ENCODE data around the gene PIK3C3. TPM values are rescaled to one million over a fixed set of nuclear protein-coding genes. Genes with fewer than 3 reads are reported as not detected.
"Not testable (repeated sequence)": the region's sequence is repeated elsewhere in the genome, so short reads cannot be mapped to it uniquely, and the experiment has no call there.

Gene PIK3C3
- total RNA-seq, 1 donor from 2014 or later = 24.1 TPM

DNA sequence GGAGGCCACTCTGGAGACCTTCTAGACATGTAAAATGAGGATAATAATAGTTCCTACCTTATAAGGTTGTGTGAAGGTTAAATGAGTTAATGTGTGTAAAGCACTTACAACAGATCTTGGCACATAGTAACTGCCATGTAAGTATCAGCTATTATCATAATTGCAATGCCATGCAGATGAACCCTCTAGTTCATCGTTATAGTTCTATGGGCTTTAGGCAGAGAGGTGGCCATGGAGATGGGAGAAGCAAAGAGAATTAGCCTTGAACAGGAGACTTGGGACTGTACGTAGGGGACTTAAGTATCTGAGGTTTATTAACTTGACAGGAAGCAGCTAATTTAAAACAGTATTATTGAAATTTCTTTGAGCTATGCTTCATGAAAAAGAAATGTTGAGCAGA is 151.8 kb downstream of the PIK3C3 start:
- no peaks in the 10 kb centered on the region for H3K36me3 ChIP-seq
- TF ChIP-seq POLR2A (IDR thresholded peaks at IDR 0.05) (no peak), POLR2AphosphoS5 (IDR thresholded peaks at IDR 0.05; ENCODE audit: insufficient read depth in 1 of 2, low read depth in 1 of 2) (no peak)
- TF ChIP-seq, protein P1, sequence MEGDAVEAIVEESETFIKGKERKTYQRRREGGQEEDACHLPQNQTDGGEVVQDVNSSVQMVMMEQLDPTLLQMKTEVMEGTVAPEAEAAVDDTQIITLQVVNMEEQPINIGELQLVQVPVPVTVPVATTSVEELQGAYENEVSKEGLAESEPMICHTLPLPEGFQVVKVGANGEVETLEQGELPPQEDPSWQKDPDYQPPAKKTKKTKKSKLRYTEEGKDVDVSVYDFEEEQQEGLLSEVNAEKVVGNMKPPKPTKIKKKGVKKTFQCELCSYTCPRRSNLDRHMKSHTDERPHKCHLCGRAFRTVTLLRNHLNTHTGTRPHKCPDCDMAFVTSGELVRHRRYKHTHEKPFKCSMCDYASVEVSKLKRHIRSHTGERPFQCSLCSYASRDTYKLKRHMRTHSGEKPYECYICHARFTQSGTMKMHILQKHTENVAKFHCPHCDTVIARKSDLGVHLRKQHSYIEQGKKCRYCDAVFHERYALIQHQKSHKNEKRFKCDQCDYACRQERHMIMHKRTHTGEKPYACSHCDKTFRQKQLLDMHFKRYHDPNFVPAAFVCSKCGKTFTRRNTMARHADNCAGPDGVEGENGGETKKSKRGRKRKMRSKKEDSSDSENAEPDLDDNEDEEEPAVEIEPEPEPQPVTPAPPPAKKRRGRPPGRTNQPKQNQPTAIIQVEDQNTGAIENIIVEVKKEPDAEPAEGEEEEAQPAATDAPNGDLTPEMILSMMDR (IDR thresholded peaks at IDR 0.05) = no peak
- H3K4me3 ChIP-seq = no peak overlapping the region
- H3K9me3 ChIP-seq = no peaks in the 10 kb centered on the region
- no peaks in the 10 kb centered on the region for H3K27me3 ChIP-seq
- intact Hi-C loops (cut with DNase I) = no loop called here
- H3K4me1 ChIP-seq = no peaks in the 10 kb centered on the region
- no peak for DNase-seq (ENCODE audit: extremely low spot score in 2 of 2)
- H3K27ac ChIP-seq = no peak overlapping the region

DNA sequence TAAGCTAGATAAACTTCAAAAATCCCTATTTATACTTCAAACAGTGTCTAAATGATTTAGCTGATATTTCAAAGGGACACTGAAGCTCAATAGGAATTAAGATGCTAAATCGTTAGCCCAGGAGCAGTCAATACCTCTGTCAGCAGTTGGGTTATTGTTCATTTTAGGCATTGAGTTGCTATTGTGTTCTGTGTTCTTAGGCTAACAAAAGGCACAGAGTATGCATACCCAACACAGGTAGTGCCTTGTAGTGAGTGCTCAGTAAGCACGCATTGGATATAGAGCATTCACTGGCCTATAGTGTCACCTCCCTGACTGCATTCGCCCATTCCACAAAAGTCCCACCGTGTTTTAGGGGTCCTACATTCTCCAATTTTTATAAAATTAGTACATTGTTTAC is 152.3 kb downstream of the PIK3C3 start:
- no peak overlapping the region for H3K27ac ChIP-seq
- TF ChIP-seq, protein P1 (IDR thresholded peaks at IDR 0.05) = no peak
- TF ChIP-seq POLR2A (IDR thresholded peaks at IDR 0.05) (no peak), POLR2AphosphoS5 (IDR thresholded peaks at IDR 0.05; ENCODE audit: insufficient read depth in 1 of 2, low read depth in 1 of 2) (no peak)
- H3K36me3 ChIP-seq = no peaks in the 10 kb centered on the region
- no peaks in the 10 kb centered on the region for H3K9me3 ChIP-seq
- intact Hi-C loops (cut with DNase I) = no loop called here
- no peaks in the 10 kb centered on the region for H3K4me1 ChIP-seq
- no peak overlapping the region for H3K4me3 ChIP-seq
- DNase-seq (ENCODE audit: extremely low spot score in 2 of 2) = no peak
- no peaks in the 10 kb centered on the region for H3K27me3 ChIP-seq

DNA sequence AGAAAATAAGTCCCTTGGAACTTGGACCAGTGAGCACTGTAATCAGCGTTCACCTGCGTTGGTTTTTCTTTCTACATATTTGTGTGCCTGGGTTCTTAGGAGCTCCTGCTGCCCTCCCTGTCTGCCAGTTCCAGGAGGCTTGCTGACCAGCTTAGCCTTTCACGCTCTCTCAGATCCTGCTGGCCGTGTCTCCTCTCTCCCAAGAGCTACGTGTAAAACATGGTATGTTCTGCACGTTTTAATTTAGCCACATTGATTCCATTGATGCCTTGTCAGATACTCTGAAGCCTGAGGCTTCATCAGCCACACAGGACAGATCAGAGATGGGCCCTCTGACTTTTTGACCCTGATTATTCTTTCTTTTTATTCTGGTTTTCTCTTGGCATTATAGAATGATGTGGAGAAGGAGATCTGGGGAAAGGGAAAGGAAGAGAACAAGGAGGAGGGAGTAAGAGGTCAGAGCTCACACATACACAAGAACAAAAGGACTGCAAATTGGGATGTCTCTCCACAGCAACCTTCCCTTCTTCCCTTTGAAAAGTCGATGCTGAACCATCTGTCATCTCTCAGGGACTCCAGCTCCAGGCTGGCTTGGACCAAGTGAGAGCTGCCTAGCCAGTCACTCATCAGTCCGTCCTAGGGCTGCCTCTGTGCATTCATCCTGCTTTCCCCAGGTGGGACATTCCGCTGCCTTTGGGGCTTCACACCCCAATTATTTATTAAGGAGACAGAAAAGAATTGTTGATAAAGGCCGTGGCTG is 152.8 kb downstream of the PIK3C3 start:
- no peak for DNase-seq (ENCODE audit: extremely low spot score in 2 of 2)
- TF ChIP-seq POLR2A (IDR thresholded peaks at IDR 0.05) = no peak
- intact Hi-C loops (cut with DNase I) = no loop called here
- Histone ChIP-seq H3K36me3 (no peaks in the 10 kb centered on the region), H3K27me3 (no peaks in the 10 kb centered on the region), H3K9me3 (no peaks in the 10 kb centered on the region), H3K4me1 (no peaks in the 10 kb centered on the region), H3K27ac (no peak overlapping the region), H3K4me3 (no peak overlapping the region)

DNA sequence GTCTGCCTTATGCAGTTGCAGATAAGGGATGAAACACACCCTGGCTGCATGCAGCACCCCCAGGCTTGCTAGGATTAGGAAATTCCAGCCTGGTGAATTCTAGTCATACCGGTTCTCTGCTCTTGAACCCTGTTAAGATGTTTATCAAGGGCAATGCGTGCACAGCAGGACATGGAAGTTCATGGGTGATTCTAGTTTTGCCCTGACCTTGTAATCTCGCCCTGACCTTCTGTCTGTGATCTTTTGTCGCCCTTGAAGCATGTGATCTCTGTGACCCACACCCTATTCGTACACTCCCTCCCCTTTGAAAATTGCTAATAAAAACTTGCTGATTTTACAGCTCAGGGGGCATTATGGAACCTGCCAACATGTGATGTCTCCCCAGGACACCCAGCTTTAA is 157.1 kb downstream of the PIK3C3 start:
- intact Hi-C loops (cut with DNase I); H3K27me3 ChIP-seq; H3K9me3 ChIP-seq: not testable (repeated sequence)

DNA sequence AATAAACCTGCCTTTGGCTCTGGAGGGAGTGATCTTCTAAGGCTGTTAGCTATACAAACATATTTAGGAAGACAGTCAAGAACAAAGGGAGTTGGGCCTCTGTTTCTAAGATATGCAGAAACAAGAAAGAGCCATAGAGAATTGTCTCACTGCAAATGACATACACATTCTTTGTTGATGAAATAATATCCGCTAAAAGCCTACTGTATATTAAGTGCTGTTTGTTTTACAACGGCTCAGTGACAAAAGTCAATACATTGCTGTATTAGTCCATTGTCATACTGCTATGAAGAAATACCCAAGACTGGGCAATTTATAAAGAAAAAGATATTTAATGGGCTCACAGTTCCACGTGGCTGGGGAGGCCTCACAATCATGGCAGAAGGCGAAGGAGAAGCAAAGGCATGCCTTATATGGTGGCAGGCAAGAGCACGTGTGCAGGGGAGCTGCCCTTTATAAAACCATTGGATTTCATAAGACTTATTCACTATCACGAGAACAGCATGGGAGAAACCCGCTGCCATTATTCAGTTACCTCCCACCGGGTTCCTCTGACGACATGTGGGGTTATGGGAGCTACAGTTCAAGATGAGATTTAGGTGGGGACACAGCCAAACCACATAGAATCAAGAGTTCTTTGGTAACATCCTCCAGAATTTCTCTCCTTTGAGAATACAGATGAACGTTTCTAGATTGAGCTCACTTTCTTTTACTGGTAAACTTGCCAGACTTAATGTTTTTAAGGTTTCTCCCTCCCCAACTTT is 157.8 kb downstream of the PIK3C3 start:
- no peaks in the 10 kb centered on the region for H3K9me3 ChIP-seq
- H3K36me3 ChIP-seq = no peaks in the 10 kb centered on the region
- no peak for DNase-seq (ENCODE audit: extremely low spot score in 2 of 2)
- TF ChIP-seq, protein P1 (IDR thresholded peaks at IDR 0.05) = no peak
- no peak for TF ChIP-seq POLR2AphosphoS5 (IDR thresholded peaks at IDR 0.05; ENCODE audit: insufficient read depth in 1 of 2, low read depth in 1 of 2)
- TF ChIP-seq POLR2A (IDR thresholded peaks at IDR 0.05) = no peak
- no peak overlapping the region for H3K27ac ChIP-seq
- H3K27me3 ChIP-seq = no peaks in the 10 kb centered on the region
- peaks cover 11% of the 10 kb centered on the region for H3K4me1 ChIP-seq
- H3K4me3 ChIP-seq = no peak overlapping the region
- intact Hi-C loops (cut with DNase I) = no loop called here

More for the DNA sequence above, 157.1 kb downstream of the PIK3C3 start:
- DNase-seq (ENCODE audit: extremely low spot score in 2 of 2); H3K36me3 ChIP-seq; H3K4me3 ChIP-seq; H3K27ac ChIP-seq: not testable (repeated sequence)
- peaks cover 11% of the 10 kb centered on the region for H3K4me1 ChIP-seq
